Colonic mucosa (tissue), 4 donors: ENCODE results near the gene ACP1. TPM values are rescaled to one million over a fixed set of nuclear protein-coding genes. Genes with fewer than 3 reads are reported as not detected.

ENCODE experiments used
- DNase-seq: peaks from one replicate; pipeline ENCODE4 v3.0.0-alpha.2; 2020
- H3K27ac ChIP-seq: fragments of 200-600 bp; one replicate; pipeline ENCODE4 v1.8.0; 2021
- H3K27me3 ChIP-seq: fragments of 200-600 bp; one replicate; pipeline ENCODE4 v1.8.0; 2021
- H3K36me3 ChIP-seq: fragments of 200-600 bp; one replicate; pipeline ENCODE4 v1.8.0; 2021
- H3K4me1 ChIP-seq: fragments of 200-600 bp; one replicate; pipeline ENCODE4 v1.8.0; 2021; ENCODE audit warnings: mild to moderate bottlenecking
- H3K4me3 ChIP-seq: fragments of 200-600 bp; one replicate; pipeline ENCODE4 v1.8.0; 2021
- H3K9ac ChIP-seq, 2 donors: one replicate each; pipeline ENCODE4 v1.7.0; 2013; ENCODE audit warnings: control low read depth in 2 of 2, low read depth in 2 of 2, low read length in 2 of 2
- H3K9me3 ChIP-seq: fragments of 200-600 bp; one replicate; pipeline ENCODE4 v1.8.0; 2021
- intact Hi-C: fragments of 100-400 bp; cut with DNase I; formaldehyde crosslinking; loops from one replicate; pipeline ENCODE4 v1.14.1; 2022
- total RNA-seq, 2 donors: library from RNA; stranded (reverse); fragmentation: NEBNext Ultra II Directional in 1 of 2; extraction: Animal tissue kit (Norgen Biotek cat#: 25700) in 1 of 2; gene quantifications; one replicate each; pipeline ENCODE4 v1.2.1, GENCODE V29; 2021
- TF ChIP-seq, protein P1 (sequence below): fragments of 200-600 bp; IDR thresholded peaks from one replicate; pipeline ENCODE4 v1.8.0; 2022; ENCODE audit warnings: antibody characterized with exemption, mild to moderate bottlenecking
- donor health status: healthy.
- donor health status: DM: no; HTN: no; CAD: no.
- donor health status: DM: no; HTN: no; CAD: no.

ACP1 gene
- total RNA-seq, 2 donors from 2014 or later: 92.5 to 106 TPM

DNA sequence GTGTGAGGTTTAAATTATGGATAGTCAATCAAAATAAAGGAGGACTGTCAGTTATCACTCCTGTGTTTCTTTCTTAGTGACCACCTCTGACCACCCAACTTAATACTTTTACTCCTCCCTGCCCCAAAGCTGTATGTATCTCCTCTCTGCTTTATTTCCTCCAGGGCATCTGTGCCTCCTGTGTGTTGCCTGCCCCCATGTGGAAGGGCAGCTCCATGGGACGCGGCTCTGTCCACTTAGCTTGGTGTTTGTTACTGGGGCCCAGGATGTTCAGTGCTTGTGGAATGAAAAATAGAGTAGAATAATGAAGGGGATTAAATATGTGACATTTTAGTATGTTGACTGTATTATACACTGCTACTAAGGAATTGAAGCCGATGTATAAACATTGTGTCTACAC lies 9.8 kb downstream of the ACP1 start:
- no peaks in the 10 kb centered on the region for H3K4me1 ChIP-seq
- TF ChIP-seq, protein P1, sequence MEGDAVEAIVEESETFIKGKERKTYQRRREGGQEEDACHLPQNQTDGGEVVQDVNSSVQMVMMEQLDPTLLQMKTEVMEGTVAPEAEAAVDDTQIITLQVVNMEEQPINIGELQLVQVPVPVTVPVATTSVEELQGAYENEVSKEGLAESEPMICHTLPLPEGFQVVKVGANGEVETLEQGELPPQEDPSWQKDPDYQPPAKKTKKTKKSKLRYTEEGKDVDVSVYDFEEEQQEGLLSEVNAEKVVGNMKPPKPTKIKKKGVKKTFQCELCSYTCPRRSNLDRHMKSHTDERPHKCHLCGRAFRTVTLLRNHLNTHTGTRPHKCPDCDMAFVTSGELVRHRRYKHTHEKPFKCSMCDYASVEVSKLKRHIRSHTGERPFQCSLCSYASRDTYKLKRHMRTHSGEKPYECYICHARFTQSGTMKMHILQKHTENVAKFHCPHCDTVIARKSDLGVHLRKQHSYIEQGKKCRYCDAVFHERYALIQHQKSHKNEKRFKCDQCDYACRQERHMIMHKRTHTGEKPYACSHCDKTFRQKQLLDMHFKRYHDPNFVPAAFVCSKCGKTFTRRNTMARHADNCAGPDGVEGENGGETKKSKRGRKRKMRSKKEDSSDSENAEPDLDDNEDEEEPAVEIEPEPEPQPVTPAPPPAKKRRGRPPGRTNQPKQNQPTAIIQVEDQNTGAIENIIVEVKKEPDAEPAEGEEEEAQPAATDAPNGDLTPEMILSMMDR: no peak
- H3K27me3 ChIP-seq: no peaks in the 10 kb centered on the region
- intact Hi-C loops: no loop called here
- no peak overlapping the region for H3K27ac ChIP-seq
- no peak overlapping the region for H3K4me3 ChIP-seq
- peaks cover 5% of the 10 kb centered on the region for H3K36me3 ChIP-seq
- no peak overlapping the region for H3K9ac ChIP-seq
- DNase-seq: no peak
- H3K9me3 ChIP-seq: no peaks in the 10 kb centered on the region

DNA sequence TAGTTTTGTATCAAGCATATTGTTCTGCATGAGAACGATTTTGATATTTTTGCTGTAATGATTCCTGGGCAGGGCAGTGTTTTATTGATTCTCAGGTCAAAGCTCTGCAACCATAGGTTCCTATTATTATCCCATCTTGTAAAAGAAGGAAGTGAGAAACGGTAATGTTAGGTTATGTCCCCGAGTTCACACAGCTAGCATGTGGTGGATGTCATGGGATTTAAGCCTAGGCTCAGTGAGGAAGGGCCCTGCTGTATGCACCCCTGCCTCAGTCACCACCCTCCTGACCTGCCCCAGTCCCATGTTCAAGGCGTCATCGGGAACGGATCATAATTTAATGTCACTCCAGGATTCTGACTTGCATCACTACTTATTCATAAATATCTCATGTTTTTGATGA lies 10.7 kb downstream of the ACP1 start:
- DNase-seq: no peak
- intact Hi-C loops: no loop called here
- H3K27ac ChIP-seq: no peak overlapping the region

DNA sequence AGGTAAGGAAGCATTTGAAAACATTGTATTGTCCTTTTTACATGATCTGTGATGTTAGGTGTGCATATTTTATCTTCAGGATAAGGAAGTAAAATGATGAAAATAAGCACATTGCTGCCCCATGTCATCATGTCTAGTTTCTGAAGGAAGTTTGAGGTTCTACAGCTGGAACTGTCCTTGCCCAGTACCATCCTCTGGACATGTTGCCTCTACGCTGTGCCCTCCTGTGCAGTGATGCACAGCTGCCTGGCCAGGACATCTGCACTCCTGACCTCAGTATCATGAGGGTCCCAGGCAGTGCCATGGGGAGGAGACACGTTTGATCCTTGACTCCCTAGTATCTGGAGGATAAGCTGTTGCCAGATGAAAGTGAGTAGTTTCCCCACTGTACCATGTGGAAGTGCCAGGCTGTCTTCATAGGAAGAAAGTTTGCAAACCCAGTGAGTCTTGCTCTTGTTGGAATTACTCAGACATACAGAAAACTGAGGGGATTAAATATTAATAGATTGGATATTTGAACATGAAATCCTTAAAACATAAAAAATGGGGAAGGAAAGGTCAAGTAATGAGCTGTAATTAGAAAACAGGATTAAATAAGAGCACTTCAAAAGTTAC lies 13.7 kb downstream of the ACP1 start:
- Histone ChIP-seq H3K27ac (no peak overlapping the region), H3K27me3 (no peaks in the 10 kb centered on the region), H3K9me3 (no peaks in the 10 kb centered on the region), H3K4me3 (no peak overlapping the region), H3K36me3 (peaks cover 5% of the 10 kb centered on the region), H3K4me1 (no peaks in the 10 kb centered on the region), H3K9ac (no peak overlapping the region)
- TF ChIP-seq, protein P1: no peak
- DNase-seq: no peak
- intact Hi-C loops: no loop called here

More for the DNA sequence above, 10.7 kb downstream of the ACP1 start:
- no peaks in the 10 kb centered on the region for H3K27me3 ChIP-seq
- peaks cover 5% of the 10 kb centered on the region for H3K36me3 ChIP-seq
- H3K9me3 ChIP-seq: no peaks in the 10 kb centered on the region
- no peak overlapping the region for H3K9ac ChIP-seq
- TF ChIP-seq, protein P1: no peak
- no peaks in the 10 kb centered on the region for H3K4me1 ChIP-seq
- H3K4me3 ChIP-seq: no peak overlapping the region

DNA sequence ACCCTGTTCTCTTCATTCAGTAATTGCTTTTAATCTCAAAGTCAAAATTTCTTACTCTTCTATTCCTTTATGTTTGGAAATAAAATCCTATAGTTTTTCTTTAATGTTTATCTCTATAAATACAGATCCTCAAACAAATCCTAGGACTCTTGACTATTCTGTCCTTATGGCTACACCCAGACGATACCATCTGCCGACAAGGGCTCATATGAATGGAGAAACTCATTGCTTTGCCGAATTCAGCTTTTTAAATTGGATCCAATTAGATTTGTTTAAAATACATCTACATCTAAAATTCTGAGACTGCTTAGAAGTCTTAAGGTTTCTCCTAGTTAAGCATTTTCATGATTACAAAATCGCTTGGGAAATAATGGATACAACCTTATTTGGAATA lies 14.2 kb downstream of the ACP1 start:
- Histone ChIP-seq H3K27ac (no peak overlapping the region), H3K36me3 (peaks cover 5% of the 10 kb centered on the region), H3K9me3 (no peaks in the 10 kb centered on the region), H3K4me3 (no peak overlapping the region), H3K4me1 (no peaks in the 10 kb centered on the region), H3K27me3 (no peaks in the 10 kb centered on the region), H3K9ac (no peak overlapping the region)
- no peak for DNase-seq
- TF ChIP-seq, protein P1: no peak
- intact Hi-C loops: no loop called here

DNA sequence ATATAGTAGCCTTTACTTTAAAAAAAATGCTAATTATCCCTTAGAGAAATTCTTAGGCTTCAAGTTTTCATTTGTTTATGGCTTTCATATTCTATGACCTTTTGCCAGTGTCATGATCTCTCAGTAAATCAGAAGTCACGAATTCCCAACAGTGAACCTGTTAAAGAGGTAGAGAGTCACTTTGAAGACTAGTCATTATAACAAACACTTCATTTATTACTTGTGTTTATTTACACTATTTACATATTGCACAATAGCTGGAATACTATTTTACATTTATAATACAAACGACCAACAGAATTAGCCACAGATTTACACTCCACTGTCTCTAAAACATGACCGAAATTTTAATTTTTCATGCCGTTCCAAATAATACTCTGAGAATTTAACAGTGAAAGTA lies 14.6 kb downstream of the ACP1 start:
- intact Hi-C loops: no loop called here
- Histone ChIP-seq H3K36me3 (peaks cover 5% of the 10 kb centered on the region), H3K4me3 (no peak overlapping the region), H3K9me3 (no peaks in the 10 kb centered on the region), H3K27ac (no peak overlapping the region), H3K4me1 (no peaks in the 10 kb centered on the region), H3K27me3 (no peaks in the 10 kb centered on the region), H3K9ac (no peak overlapping the region)
- no peak for DNase-seq
- TF ChIP-seq, protein P1: no peak
